Activated naive CD4-positive, alpha-beta T cell treated with anti-CD3 and anti-CD28 coated beads, Interleukin-2, amount 50 U/mL, for 16 hours (primary cell): ENCODE data around the gene FOXO3.
"Not testable (repeated sequence)": the region's sequence is repeated elsewhere in the genome, so short reads cannot be mapped to it uniquely, and the experiment has no call there.

Experiments
- DNase-seq: peaks from one replicate; pipeline ENCODE4 v3.0.0-alpha.2; 2020

Gene FOXO3

GRCh38 chr6:108665495-108666196 lies 104.9 kb downstream of the FOXO3 start:
- no peak for DNase-seq

- no peak for DNase-seq
Observed at GRCh38 chr6:108666656-108667260, 106.0 kb downstream of the FOXO3 start.

- no peak for DNase-seq
Observed at GRCh38 chr6:108667993-108668392, 107.3 kb downstream of the FOXO3 start.

GRCh38 chr6:108669673-108670072 lies 109.0 kb downstream of the FOXO3 start:
- no peak for DNase-seq

GRCh38 chr6:108671175-108671574 lies 110.5 kb downstream of the FOXO3 start:
- no peak for DNase-seq

GRCh38 chr6:108671790-108672189 lies 111.1 kb downstream of the FOXO3 start:
- DNase-seq = no peak

- DNase-seq = no peak
Observed at GRCh38 chr6:108672641-108673040, 111.9 kb downstream of the FOXO3 start.

- DNase-seq = no peak
Observed at GRCh38 chr6:108673153-108673552, 112.4 kb downstream of the FOXO3 start.

- DNase-seq = no peak
Observed at GRCh38 chr6:108673602-108674001, 112.9 kb downstream of the FOXO3 start.

GRCh38 chr6:108675226-108676200 lies 114.8 kb downstream of the FOXO3 start:
- DNase-seq = no peak

GRCh38 chr6:108676555-108676954 lies 115.8 kb downstream of the FOXO3 start:
- DNase-seq = no peak

GRCh38 chr6:108677357-108677756 lies 116.6 kb downstream of the FOXO3 start:
- no peak for DNase-seq

GRCh38 chr6:108677894-108678293 lies 117.2 kb downstream of the FOXO3 start:
- no peak for DNase-seq

GRCh38 chr6:108680314-108680713 lies 119.6 kb downstream of the FOXO3 start:
- not testable (repeated sequence) for DNase-seq

GRCh38 chr6:108681721-108682120 lies 121.0 kb downstream of the FOXO3 start:
- DNase-seq = not testable (repeated sequence)

GRCh38 chr6:108682383-108683119 lies 121.8 kb downstream of the FOXO3 start:
- not testable (repeated sequence) for DNase-seq

- DNase-seq = not testable (repeated sequence)
Observed at GRCh38 chr6:108683976-108684375, 123.3 kb downstream of the FOXO3 start.

GRCh38 chr6:108684771-108685329 lies 124.1 kb downstream of the FOXO3 start:
- no peak for DNase-seq

- DNase-seq = no peak
Observed at GRCh38 chr6:108685970-108686369, 125.3 kb downstream of the FOXO3 start.

- DNase-seq = no peak
Observed at GRCh38 chr6:108686896-108687295, 126.2 kb downstream of the FOXO3 start.

GRCh38 chr6:108687921-108688320 lies 127.2 kb downstream of the FOXO3 start:
- no peak for DNase-seq
